Skeletal muscle cell (primary cell): Measurements from ENCODE around the gene RPP14.
"Not testable (repeated sequence)": the region's sequence is repeated elsewhere in the genome, so short reads cannot be mapped to it uniquely, and the experiment has no call there.

Source experiments
- DNase-seq: peaks from one replicate; pipeline ENCODE4 v3.0.0-alpha.2; 2010; ENCODE audit warnings: low read depth
- H3K4me3 ChIP-seq: 2 replicates; pipeline ENCODE4 v1.5.1; 2011; ENCODE audit warnings: low read depth, mild to moderate bottlenecking, control low read depth, low read length, moderate library complexity

Gene RPP14

DNA sequence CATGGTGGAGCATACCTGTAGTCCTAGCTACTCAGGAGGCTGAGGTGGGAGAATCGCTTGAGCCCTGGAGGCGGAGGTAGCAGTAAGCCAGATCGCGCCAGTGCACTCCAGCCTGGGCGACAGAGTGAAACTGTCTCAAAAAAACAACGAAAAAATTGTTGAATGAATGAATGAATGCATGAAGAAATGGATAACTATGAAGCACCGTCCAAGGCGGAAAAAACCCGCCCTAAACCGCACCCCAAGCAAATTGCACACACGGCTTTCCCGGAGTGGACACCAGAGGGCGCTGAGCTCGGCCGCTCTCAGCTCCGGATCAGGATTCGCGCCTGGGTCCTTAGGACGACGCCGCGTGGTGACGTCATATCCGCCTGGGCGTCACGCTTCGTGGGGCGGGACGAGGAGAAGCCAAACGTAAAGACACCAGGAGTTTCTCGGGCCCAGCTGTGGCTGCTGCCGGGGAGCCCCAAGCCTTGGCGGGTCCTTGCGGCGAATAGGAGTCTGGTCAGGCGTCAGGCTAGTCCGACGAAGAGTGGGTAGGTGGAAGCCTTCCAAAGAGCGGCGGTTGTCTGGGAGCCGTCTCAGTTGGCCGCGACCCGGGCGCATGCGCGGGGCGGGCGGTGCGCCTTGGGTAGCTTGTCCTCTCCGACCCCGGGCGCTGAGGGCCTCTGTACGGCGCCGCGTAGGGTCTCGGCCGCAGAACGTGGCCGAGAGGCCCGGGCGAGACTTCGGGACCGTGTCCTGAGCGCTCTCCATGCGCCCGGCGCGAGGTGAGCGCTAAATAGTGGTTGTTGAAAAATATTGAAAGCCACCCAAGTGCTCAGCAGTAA is at the start of gene RPP14, which contains the start of gene HTD2:
TSS of gene RPP14 (plus strand) at position 364 of the 830 bp plus-strand sequence. CDS start 4,085 bp downstream, outside the sequence.
TSS of gene HTD2 (plus strand) at position 639 of the 830 bp plus-strand sequence. CDS start 11,094 bp downstream, outside the sequence.
- H3K4me3 ChIP-seq = peak within 1 kb of the TSS; percentile 95
- peak; percentile 89 for DNase-seq

GRCh38 chr3:58256511-58256910 is 49.5 kb upstream of the RPP14 start:
- no peak overlapping the region for H3K4me3 ChIP-seq
- no peak for DNase-seq

DNA sequence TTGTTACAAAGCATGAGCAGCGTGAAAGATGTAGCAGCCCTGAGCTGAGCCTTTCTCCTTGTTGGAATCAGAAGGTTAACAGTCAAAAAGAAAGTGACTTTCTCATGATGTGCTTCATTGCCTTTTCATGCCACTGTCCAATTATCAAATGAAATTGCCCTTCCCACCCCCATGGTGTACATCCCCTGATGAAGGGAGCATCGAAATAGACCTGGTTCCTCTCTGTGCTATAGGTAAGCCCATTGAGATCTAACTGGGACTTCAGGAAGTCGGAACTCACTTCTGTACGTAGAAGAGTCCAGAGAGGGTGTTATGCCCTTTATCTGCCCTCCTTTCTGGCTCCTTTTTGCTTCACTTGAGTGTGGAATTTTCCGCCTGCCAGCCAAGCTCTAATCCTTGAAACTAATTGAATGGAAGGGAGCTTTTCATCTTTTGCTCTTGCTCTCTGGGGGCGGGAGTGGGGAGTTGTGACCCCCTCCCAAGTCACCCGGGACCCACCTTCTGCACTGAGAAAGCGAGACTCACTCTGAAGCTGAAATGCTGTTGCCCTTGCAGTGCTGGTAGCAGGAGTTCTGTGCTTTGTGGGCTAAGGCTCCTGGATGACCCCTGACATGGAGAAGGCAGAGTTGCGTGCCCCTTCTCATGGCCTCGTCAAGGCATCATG is 47.5 kb upstream of the RPP14 start:
- H3K4me3 ChIP-seq = no peak overlapping the region
- DNase-seq = no peak

- H3K4me3 ChIP-seq = no peak overlapping the region
- DNase-seq = no peak
Observed at GRCh38 chr3:58260261-58260731, 45.7 kb upstream of the RPP14 start.

DNA sequence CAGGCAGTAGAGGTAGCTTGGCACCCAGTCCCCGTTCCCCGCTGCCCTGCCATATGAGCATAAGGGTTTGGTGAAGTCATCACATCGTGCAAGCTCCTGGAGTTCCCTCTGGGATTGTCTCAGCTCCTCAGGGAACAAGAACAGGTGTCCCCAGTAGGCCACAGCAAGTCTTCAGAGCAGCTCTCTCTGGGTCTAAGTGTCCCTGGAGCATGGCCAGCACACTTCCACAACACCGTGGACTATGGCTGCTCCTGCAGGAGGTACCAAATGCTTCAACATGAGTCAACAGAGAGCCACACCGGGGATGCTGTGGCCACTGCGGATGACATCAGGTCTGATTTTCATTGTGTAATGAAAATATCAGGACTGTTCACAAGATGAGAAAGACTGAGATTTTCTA is 45.3 kb upstream of the RPP14 start:
- no peak overlapping the region for H3K4me3 ChIP-seq
- no peak for DNase-seq

- no peak overlapping the region for H3K4me3 ChIP-seq
- DNase-seq = no peak
Observed at GRCh38 chr3:58261954-58262666, 43.9 kb upstream of the RPP14 start.

DNA sequence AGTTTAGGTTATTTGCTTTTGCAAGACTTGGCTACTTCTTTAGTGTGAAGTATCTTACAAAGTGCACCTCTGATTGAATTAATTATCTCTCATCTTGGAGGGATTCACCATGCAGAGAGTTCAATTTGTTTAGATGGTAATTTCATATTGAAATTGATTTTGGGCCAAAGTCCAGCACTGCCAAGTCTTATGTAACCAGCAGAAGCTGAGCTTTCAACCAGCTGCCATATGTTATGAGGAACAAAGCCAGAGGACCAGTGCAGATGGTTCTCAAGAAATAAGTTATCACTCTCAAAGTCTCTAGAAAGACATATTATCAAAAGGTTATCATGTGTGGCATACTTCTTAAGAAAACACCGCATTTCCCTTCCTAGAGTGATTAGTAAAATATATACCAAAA is 39.5 kb upstream of the RPP14 start:
- no peak overlapping the region for H3K4me3 ChIP-seq
- no peak for DNase-seq

DNA sequence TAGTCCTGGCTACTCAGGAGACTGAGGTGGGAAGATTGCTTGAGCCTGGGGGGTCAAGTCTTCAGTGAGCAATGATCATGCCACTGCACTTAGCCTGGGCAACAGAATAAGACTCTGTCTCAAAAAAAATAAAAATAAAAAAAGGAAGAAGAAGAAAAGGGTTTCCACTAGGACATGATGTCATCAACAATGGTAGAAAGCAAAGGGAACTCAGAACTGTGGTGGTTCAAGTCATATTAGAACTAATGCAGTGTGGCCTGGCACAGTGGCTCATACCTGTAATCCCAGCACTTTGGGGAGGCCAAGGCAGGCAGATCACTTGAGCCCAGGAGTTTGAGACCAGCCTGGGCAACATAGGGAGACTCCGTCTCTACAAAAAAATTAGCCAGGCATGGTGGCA is 38.5 kb upstream of the RPP14 start:
- DNase-seq, H3K4me3 ChIP-seq: not testable (repeated sequence)

GRCh38 chr3:58269356-58269755 is 36.7 kb upstream of the RPP14 start:
- no peak for DNase-seq
- H3K4me3 ChIP-seq = no peak overlapping the region

- H3K4me3 ChIP-seq = no peak overlapping the region
- no peak for DNase-seq
Observed at GRCh38 chr3:58270485-58270884, 35.6 kb upstream of the RPP14 start.

GRCh38 chr3:58271901-58272501 is 34.0 kb upstream of the RPP14 start:
- no peak overlapping the region for H3K4me3 ChIP-seq
- peak; percentile 69 for DNase-seq

GRCh38 chr3:58272891-58273290 is 33.2 kb upstream of the RPP14 start:
- H3K4me3 ChIP-seq = no peak overlapping the region
- DNase-seq = no peak

- not testable (repeated sequence) for H3K4me3 ChIP-seq, DNase-seq
Observed at GRCh38 chr3:58273362-58273761, 32.7 kb upstream of the RPP14 start.

- DNase-seq = no peak
- H3K4me3 ChIP-seq = no peak overlapping the region
Observed at GRCh38 chr3:58274027-58274614, 31.9 kb upstream of the RPP14 start.

DNA sequence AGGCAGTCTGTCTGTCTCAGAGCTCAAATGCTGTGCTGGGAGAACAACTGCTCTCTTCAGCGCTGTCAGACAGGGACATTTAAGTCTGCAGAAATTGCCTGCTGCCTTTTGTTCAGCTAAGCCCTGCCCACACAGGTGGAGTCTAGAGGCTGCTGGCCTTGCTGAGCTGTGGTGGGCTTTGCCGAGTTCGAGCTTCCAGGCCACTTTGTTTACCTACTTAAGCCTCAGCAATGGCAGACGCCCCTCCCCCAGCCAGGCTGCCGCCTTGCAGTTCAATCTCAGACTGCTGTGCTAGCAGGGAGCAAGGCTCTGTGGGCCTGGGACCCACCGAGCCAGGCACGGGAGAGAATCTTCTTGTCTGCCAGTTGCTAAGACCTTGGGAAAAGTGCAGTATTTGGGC is 25.0 kb upstream of the RPP14 start:
- no peak for DNase-seq
- H3K4me3 ChIP-seq = no peak overlapping the region

DNA sequence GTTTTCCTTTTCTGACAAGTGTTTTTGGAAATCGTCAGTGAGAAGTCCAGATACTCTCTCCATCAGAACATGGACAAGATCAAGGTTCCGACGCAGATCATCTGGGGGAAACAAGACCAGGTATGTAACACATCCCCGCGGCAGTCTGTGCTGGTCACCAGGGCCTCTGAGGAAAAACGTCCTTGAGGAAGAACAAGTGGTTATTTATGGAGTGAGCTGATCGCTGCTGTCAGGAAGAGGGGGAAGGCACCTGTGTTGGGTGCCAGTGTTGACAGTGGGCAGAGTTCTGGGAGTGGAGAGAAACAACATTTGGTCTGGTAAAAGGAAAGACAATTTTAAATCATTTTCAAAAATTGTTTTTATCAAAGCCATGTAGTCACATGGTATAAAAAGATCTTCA is 20.7 kb upstream of the RPP14 start:
- no peak for DNase-seq
- no peak overlapping the region for H3K4me3 ChIP-seq

GRCh38 chr3:58287354-58287753 is 18.7 kb upstream of the RPP14 start:
- H3K4me3 ChIP-seq = no peak overlapping the region
- DNase-seq = no peak

DNA sequence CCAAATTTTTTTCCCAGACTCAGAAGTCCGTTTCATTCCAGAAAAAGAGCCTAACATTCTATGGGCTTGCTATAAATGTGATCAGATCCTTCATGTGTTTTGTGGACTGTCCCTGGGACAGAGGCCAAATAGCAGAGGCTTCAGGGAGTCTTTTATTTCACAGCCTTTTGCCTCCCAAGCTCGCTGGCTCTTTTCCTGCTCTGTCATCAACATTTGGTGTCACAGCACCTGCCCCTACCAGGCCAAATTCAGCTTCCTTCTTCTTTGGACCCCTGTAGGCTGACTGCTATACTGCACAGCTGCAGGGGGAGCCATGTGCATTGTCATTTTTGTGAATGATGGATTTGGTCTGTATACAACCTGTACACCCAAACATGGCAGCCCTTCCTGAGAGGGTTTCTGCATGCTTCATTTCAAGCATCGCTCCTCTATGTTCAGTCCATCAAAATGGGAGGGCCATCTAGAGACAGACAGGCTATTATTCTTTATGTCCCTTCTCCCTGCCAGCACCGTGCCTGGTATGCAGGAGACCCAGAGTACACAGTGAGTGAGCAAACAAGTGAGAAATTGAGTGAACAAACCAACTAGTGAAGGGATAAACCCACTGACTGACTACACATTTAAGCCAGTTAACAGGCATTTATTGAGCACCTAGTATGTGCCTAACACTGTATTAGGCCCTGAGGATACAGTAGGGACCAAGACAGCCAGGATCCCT is 17.9 kb upstream of the RPP14 start:
- H3K4me3 ChIP-seq = no peak overlapping the region
- no peak for DNase-seq
